HG03432 (cell line): Measurements from ENCODE around the gene NABP2.
"Not testable (repeated sequence)": the region's sequence is repeated elsewhere in the genome, so short reads cannot be mapped to it uniquely, and the experiment has no call there.

Experiments
- ATAC-seq: cut with Tn5 transposase; IDR thresholded peaks from one replicate; pipeline ENCODE4 v1.9.1; 2021; ENCODE audit warnings: mild to moderate bottlenecking, moderate library complexity; ENCODE audit not compliant: unreplicated experiment

The NABP2 gene

DNA sequence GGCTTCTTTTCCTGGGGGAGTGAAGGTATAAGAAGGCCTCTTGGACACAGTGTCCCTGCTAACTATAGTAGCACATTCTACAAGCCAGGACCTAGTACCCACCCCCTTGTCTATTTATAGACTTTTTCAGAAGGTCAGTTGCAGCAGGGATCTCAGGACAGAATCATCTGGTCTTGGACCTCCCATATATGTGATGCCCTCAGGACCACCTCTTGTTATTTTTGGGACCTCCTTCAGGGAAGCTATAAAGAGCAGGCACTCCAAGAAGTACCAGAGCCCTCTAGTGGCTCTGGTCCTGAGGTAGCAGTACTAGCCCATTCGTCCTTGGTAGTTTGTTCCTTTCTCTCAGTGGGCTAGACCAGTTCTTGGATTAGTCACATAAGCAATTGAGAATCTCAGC, 46.9 kb downstream of the NABP2 start:
- no peak for ATAC-seq

DNA sequence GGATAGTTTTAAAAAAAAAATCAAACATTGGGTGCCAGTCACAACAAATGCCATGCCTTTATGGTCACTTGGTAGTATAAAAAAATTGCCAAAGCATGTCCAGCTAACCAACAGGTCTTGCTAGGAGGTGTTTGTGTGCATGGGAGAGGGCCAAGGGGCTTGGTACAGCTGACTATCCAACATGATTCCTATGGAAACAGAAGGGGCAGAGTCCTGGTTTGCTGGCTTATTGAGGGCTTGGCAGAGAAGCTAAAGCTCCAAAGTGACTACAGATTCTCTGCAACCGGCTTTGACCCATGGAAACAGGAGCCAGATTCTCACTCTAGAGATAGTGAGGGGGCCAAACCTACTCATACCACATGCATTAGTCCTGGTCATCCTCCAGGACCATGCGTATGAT, 48.3 kb downstream of the NABP2 start:
- ATAC-seq = not testable (repeated sequence)

DNA sequence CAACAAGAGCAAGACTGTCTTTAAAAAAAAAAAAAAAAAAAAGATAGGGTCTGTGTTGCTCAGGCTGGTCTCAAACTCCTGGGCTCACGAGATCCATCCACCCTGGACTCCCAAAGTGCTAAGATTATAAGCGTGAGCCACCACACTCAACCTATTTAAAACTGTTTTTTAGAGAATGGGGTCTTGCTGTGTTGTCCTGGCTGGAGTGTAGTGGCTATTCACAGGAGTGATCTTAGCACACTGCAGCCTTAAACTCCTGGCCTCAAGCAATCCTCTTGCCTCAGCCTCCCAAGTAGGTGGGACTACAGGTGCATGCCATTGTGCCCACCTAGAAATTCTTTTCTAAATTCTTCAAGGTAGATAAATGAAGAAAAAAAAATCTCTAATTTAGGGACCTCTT, 50.2 kb downstream of the NABP2 start:
- no peak for ATAC-seq

DNA sequence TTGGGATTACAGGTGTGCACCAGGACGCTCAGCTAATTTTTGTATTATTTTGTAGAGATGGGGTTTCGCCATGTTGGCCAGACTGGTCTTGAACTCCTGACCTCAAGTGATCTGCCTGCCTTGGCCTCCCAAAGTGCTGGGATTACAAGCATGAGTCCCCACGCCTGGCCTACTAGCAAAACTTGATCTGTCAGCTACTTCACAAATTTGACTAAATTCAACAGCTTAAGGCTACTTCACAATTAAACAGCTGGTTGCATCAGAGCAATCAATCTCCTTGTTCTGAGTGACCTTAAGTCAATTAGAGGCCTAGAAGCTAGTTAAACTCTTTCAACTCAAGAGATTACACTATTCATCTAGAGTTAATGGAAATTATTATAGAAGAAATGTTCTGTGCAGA, 54.8 kb downstream of the NABP2 start:
- no peak for ATAC-seq
